RCC 7860 (cell line): ENCODE measurements around the gene SDHAF2.
"Not testable (repeated sequence)": the region's sequence is repeated elsewhere in the genome, so short reads cannot be mapped to it uniquely, and the experiment has no call there.

Source experiments
- DNase-seq: peaks from one replicate; pipeline ENCODE4 v3.0.0-alpha.2; 2015; ENCODE audit warnings: low spot score
- FAIRE-seq: peaks from 2 replicates; lab custom pipeline; 2012; peaks lifted over from hg19 to GRCh38; lab: Jason Lieb, UNC

SDHAF2 gene

DNA sequence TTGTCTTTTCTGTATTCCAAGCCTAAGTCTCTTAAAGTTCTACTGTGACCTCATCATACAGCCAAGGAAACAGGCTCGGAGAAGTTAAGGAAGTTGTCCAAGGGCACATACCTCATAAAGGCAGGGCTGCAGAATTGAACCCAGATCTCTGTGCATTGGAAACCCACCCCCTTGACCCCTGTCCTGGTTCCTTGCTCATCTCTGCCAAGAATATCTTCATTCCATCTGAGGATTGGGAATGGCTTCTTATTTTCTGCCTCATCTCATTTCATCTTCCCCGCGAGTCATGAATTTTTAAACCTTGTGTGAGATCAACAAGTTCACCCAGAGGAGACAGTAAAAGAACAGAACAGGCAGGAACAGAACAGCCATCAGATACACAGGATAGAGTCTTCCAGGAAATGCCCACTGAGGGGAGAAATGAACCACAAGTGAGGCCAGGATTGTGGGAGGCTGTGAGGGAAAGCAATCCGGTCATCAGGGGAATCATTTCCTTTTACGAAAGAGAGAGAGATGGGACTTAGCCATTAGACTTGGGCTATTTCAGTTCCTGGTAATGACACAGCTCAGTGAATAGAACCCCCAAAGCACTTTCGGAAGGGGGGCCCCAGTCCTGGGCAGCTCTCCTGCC lies 44.2 kb downstream of the SDHAF2 start:
- DNase-seq (no peak), FAIRE-seq (no peak)

- FAIRE-seq: no peak
- no peak for DNase-seq
Observed at GRCh38 chr11:61475433-61475832, 45.5 kb downstream of the SDHAF2 start.

- no peak for DNase-seq
- FAIRE-seq: no peak
Observed at GRCh38 chr11:61476371-61476770, 46.4 kb downstream of the SDHAF2 start.

DNA sequence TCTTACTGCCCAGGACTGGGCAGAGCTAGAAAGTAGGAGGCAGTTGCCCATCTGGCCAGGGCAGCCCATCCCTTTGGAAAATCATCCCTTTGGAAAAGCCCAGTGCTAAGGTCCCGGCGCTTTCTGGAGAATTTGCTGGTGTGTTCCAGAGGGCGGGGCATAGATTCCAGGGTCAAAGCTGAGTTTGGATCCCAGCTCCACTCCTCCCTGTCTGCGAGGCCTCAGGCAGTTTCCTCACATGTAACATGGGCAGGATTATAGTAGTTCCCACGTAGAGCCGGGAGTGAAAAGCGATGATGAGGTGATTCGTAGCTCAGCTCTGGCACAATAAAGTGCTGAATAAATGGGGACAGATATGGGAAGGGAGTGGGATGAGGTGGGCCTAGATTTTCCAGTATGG lies 47.2 kb downstream of the SDHAF2 start:
- no peak for FAIRE-seq
- DNase-seq: no peak

- no peak for DNase-seq
- no peak for FAIRE-seq
Observed at GRCh38 chr11:61477727-61478148, 47.8 kb downstream of the SDHAF2 start.

- FAIRE-seq, DNase-seq: not testable (repeated sequence)
Observed at GRCh38 chr11:61479360-61480058, 49.6 kb downstream of the SDHAF2 start.

DNA sequence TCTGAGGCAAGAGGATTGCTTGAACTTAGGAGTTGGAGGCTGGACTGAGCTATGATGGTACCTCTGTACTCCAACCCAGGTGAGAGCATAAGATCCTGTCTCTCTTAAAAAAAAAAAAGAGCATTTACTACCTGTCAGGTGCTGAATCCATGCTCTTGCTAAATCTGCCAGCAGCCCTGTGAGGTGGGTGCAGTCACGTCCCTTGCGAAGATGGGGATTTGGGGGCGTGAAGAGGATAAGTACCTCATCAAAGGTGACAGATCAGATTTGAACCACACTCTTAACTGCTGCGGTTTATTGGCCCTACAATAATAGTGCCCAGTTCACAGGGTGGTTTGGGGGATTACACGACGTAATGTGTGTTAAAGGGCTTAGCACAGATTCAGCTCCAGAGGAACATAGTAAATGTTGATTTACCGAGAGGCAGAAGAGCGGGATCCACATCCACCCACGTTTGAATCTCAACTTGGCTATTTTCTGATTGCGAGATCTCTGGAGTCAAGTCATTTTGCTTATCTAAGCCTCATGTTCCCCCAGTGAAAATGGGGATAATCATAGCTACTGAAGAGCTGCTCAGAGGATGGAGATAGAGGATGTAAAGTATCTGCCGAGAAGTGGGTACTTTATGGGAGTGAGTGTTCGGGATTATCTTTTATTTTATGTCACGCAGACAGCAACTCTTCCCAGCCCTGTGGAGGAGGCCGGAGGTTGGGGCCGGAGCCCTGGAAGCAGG lies 50.5 kb downstream of the SDHAF2 start:
- no peak for DNase-seq
- no peak for FAIRE-seq

GRCh38 chr11:61480994-61481335 lies 51.0 kb downstream of the SDHAF2 start:
- DNase-seq (no peak), FAIRE-seq (no peak)

DNA sequence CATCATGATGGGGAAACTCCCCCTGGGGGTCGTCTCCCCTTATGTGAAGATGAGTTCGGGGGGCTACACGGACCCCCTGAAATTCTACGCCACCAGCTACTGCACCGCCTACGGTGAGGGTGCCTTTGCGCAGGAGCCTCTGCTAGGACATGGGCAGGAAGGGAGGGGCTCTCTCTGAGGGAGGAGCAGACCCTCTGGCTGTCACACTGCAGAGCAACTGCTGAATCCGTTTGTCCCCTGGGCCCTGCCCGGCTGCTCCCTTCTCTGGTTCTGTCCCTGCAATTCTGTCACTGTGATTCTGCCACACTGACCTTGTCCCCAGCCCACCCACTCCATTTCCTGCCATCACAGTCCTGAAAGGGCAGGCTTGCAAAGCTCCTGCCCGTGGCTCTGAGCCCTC lies 51.9 kb downstream of the SDHAF2 start:
- DNase-seq: no peak
- no peak for FAIRE-seq

GRCh38 chr11:61482513-61482912 lies 52.6 kb downstream of the SDHAF2 start:
- FAIRE-seq: no peak
- no peak for DNase-seq

DNA sequence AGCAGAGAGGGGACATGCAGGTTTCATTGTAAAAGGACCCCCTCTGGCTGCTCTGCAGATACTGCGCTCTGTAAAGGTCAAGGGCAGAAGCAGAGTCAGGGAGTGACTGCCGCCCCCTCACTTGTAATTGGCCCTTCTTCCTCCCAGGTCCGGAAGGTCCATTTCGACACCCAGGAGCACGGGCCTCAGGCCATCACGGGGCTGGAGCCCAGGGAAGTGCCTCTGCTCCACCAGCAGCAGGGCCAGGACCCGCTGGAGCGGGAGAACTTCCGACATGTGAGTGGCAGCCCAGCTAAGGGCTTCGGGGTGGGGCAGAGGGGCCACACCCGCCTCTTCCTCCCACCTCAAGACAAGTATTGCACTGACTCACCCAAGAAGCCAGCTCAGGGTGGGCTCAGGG lies 54.6 kb downstream of the SDHAF2 start:
- DNase-seq: no peak
- no peak for FAIRE-seq

DNA sequence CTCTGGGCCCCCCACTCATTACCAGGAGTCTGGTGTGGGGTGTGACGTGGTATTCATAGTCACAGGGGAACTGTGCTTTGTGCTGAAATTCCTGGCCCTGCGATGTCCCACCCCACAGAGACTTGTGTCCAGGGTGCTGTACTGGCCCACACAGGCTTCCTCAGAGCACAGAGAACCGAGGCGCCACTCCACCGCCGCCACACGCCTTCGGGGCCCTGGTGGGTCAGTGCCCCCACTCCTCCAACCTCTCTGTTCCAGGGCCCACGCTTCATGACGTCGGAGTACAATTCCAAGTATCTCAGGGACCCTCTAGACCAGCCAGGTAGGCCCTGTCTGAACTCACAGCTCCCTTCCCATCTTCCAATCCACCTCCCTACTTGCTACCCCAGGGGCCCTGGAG lies 55.2 kb downstream of the SDHAF2 start:
- DNase-seq: no peak
- FAIRE-seq: no peak

- FAIRE-seq (no peak), DNase-seq (no peak)
Observed at GRCh38 chr11:61486011-61486620, 56.2 kb downstream of the SDHAF2 start.

DNA sequence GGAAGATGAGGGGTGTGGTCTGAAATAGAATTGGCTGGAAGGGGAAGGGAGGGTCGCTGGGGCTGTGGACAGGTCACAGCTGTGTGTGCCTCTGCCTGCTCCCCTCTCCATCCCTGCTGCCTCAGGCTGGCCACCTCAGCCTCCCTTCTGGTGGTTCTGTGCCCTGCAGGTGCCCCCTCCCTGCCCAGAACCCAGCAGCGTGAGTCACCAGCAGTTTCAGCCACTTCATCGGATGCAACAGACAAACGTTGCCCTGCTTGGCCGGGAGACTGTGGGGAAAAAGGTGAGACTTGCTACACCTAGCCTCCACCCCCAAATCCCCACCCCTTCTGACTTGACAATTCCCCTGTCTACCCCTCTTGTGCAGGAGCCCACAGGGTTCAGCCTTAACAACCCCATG lies 56.9 kb downstream of the SDHAF2 start:
- FAIRE-seq: no peak
- peak; percentile 6 for DNase-seq

DNA sequence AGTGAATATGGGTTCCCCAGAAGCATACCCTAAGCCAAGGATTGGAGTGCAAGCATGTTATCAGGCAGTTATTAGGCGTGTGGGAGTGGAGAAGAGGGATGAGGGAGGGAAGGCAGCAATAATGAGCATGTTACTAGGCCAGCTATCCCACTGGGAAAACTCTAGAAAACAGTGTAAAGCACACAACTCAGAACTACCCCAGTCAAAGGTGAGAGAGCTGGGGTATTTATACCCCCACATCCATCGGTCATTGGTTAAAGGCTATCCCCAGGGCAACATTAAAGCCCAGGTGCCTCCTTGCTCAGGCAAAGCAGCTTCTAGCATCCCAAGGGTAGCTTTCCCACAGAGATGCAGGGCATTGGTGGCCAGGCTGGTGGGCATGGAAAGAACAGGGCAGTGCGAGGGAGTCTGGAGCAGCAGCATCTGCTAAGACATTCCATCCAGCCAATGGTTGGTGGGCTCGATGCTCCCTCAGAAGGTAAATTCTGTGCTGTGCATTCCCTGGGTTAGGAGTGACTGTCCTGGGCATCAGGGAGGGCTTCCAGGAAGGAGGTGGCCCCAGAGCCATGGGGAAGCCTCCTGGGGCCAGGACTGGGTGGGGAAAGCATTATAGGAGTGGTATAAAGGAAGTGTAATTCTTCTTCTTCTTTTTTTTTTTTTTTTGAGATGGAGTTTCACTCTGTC lies 57.6 kb downstream of the SDHAF2 start:
- FAIRE-seq (no peak), DNase-seq (no peak)

DNA sequence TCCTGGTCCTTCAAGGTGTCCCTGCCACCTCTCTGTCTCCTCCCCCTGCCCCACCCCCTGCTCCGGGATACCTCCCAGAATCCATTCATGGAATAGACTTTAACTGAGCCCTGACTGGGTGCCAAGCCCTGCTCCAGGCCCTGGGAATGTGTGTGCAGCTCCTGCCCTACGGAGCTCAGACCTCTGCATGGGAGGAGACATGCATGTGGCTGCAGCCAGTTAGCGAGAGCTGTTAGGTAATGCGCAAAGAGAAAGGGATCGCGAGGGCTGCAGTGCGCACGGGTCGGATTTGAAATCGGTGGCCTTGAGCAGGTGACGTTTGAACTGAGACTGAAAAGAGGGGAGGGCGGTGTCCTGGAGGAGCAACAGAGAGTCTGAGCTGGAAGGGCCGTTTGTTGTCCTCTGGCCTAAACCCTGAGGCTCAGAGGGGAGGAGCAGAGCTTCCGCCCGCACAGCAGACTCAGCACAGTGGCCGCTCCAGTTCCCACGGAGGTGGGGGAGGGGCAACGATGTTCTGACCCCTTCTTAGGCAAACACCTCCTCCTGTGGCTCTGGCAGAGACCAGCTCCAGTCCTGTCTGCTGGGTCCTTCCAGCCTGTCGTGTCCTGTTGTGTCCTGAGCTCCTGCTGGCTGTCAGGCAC lies 58.8 kb downstream of the SDHAF2 start:
- no peak for FAIRE-seq
- DNase-seq: no peak

GRCh38 chr11:61489833-61490721 lies 60.2 kb downstream of the SDHAF2 start:
- DNase-seq (no peak), FAIRE-seq (no peak)

GRCh38 chr11:61491736-61492395 lies 61.9 kb downstream of the SDHAF2 start:
- no peak for FAIRE-seq
- no peak for DNase-seq

- no peak for DNase-seq
- no peak for FAIRE-seq
Observed at GRCh38 chr11:61494381-61494961, 64.5 kb downstream of the SDHAF2 start.
